Gastroesophageal sphincter (tissue), 3 donors: ENCODE data around the gene SHISAL2B.

Experiments
- CTCF ChIP-seq, 4 experiments: fragments of 200-600 bp in 2 of 4; fragments of 450-650 bp in 2 of 4; sonication (generic) in 1 of 4; IDR thresholded peaks; one replicate each; pipeline ENCODE4 v1.5.1; 2017 to 2019; ENCODE audit warnings: antibody characterized with exemption in 4 of 4, mild to moderate bottlenecking in 2 of 4, moderate library complexity in 2 of 4
- EP300 ChIP-seq: sonication (generic); formaldehyde crosslinking; IDR thresholded peaks from one replicate; pipeline ENCODE4 v1.6.1; 2017; ENCODE audit warnings: antibody characterized with exemption, mild to moderate bottlenecking
- POLR2A ChIP-seq, 2 donors: fragments of 450-650 bp; IDR thresholded peaks; one replicate each; pipeline ENCODE4 v1.6.1; 2017; ENCODE audit warnings: antibody characterized with exemption in 2 of 2, mild to moderate bottlenecking in 2 of 2, moderate library complexity in 1 of 2

GRCh38 chr5:64682608-64683007 lies 7.7 kb upstream of the SHISAL2B start:
- TF ChIP-seq POLR2A (IDR thresholded peaks at IDR 0.05) (no peak), CTCF (IDR thresholded peaks at IDR 0.05) (no peak), EP300 (no peak)
